HEK293 (cell line): ENCODE data around the gene EID2.

Experiments
- CTCF ChIA-PET: fragments of 350-600 bp; formaldehyde crosslinking; extraction: SDS; loops from one replicate; lab custom pipeline; 2021; ENCODE audit warnings: antibody characterized with exemption; lab: Yijun Ruan, JAX
- POLR2A ChIA-PET: fragments of 300-600 bp; formaldehyde crosslinking; extraction: SDS; loops from one replicate; lab custom pipeline; 2020; ENCODE audit warnings: antibody characterized with exemption, inconsistent platforms; lab: Yijun Ruan, JAX
- H3K27ac ChIP-seq: fragments of 200-500 bp; sonication (Bioruptor generic); 2 replicates; pipeline ENCODE4 v1.5.1; 2014; ENCODE audit warnings: low read depth, low read length, control low read depth, inconsistent platforms; ENCODE audit errors: extremely low read depth
- H3K36me3 ChIP-seq, 2 experiments: fragments of 200-500 bp in 1 of 2; sonication (Bioruptor generic) in 1 of 2; 1 replicate in 1 of 2; 2 replicates in 1 of 2; pipeline ENCODE4 v1.5.1; 2014 to 2017; ENCODE audit warnings: inconsistent platforms in 2 of 2, low read length in 2 of 2; ENCODE audit not compliant: control insufficient read depth in 2 of 2, insufficient read depth in 1 of 2
- H3K4me1 ChIP-seq: fragments of 200-500 bp; sonication (Bioruptor generic); 2 replicates; pipeline ENCODE4 v1.5.1; 2014; ENCODE audit warnings: mild to moderate bottlenecking, low read length, inconsistent platforms; ENCODE audit not compliant: control insufficient read depth, insufficient read depth
- H3K4me3 ChIP-seq: 2 replicates; pipeline ENCODE4 v1.5.1; 2011; ENCODE audit warnings: low read depth, mild to moderate bottlenecking, control low read depth, low read length, moderate library complexity
- H3K9me3 ChIP-seq: fragments of 200-500 bp; sonication (Bioruptor generic); 2 replicates; pipeline ENCODE4 v1.5.1; 2014; ENCODE audit warnings: low read depth, low read length, inconsistent platforms; ENCODE audit not compliant: control insufficient read depth, insufficient read depth
- EGR2 ChIP-seq: fragments of 450-650 bp; formaldehyde crosslinking; IDR thresholded peaks from 2 replicates; pipeline ENCODE4 v1.5.1; 2016; ENCODE audit warnings: low read depth, missing biosample characterization, missing genetic modification characterization
- KLF1 ChIP-seq: fragments of 450-650 bp; formaldehyde crosslinking; IDR thresholded peaks from 2 replicates; pipeline ENCODE4 v1.5.1; 2016; ENCODE audit warnings: missing biosample characterization, missing genetic modification characterization
- KLF9 ChIP-seq: fragments of 450-650 bp; formaldehyde crosslinking; IDR thresholded peaks from 2 replicates; pipeline ENCODE4 v1.5.1; 2016; ENCODE audit warnings: missing biosample characterization, missing genetic modification characterization, low read depth
- ZBTB48 ChIP-seq: fragments of 450-650 bp; formaldehyde crosslinking; IDR thresholded peaks from 2 replicates; pipeline ENCODE4 v1.5.1; 2016; ENCODE audit warnings: missing biosample characterization, missing genetic modification characterization
- ZNF416 ChIP-seq: fragments of 450-650 bp; formaldehyde crosslinking; IDR thresholded peaks from 2 replicates; pipeline ENCODE4 v1.5.1; 2016; ENCODE audit warnings: missing biosample characterization, missing genetic modification characterization
- ZNF426 ChIP-seq: fragments of 450-650 bp; formaldehyde crosslinking; IDR thresholded peaks from 2 replicates; pipeline ENCODE4 v1.5.1; 2017; ENCODE audit warnings: missing biosample characterization, missing genetic modification characterization, mild to moderate bottlenecking, inconsistent platforms, moderate library complexity
- ZSCAN23 ChIP-seq: fragments of 450-650 bp; formaldehyde crosslinking; IDR thresholded peaks from 2 replicates; pipeline ENCODE4 v1.5.1; 2016; ENCODE audit warnings: missing biosample characterization, missing genetic modification characterization
- ZXDB ChIP-seq: fragments of 450-650 bp; formaldehyde crosslinking; IDR thresholded peaks from 2 replicates; pipeline ENCODE4 v1.5.1; 2016; ENCODE audit warnings: missing biosample characterization, missing genetic modification characterization
- TF ChIP-seq, protein P1 (sequence below): fragments of 450-650 bp; formaldehyde crosslinking; IDR thresholded peaks from 2 replicates; pipeline ENCODE4 v1.5.1; 2016; ENCODE audit warnings: missing biosample characterization, missing genetic modification characterization
- TF ChIP-seq, protein P2 (sequence below): fragments of 450-650 bp; formaldehyde crosslinking; IDR thresholded peaks from 2 replicates; pipeline ENCODE4 v1.5.1; 2017; ENCODE audit warnings: missing biosample characterization, missing genetic modification characterization
- TF ChIP-seq, protein P3 (sequence below): fragments of 450-650 bp; formaldehyde crosslinking; IDR thresholded peaks from 2 replicates; pipeline ENCODE4 v1.5.1; 2016; ENCODE audit warnings: missing biosample characterization, missing genetic modification characterization
- TF ChIP-seq, protein P4 (sequence below): fragments of 450-650 bp; formaldehyde crosslinking; IDR thresholded peaks from 2 replicates; pipeline ENCODE4 v1.5.1; 2016; ENCODE audit warnings: missing biosample characterization, missing genetic modification characterization
- TF ChIP-seq, protein P5 (sequence below): fragments of 450-650 bp; IDR thresholded peaks from 2 replicates; pipeline ENCODE4 v1.5.1; 2018; ENCODE audit warnings: missing biosample characterization, mild to moderate bottlenecking, missing genetic modification characterization

The EID2 gene

DNA sequence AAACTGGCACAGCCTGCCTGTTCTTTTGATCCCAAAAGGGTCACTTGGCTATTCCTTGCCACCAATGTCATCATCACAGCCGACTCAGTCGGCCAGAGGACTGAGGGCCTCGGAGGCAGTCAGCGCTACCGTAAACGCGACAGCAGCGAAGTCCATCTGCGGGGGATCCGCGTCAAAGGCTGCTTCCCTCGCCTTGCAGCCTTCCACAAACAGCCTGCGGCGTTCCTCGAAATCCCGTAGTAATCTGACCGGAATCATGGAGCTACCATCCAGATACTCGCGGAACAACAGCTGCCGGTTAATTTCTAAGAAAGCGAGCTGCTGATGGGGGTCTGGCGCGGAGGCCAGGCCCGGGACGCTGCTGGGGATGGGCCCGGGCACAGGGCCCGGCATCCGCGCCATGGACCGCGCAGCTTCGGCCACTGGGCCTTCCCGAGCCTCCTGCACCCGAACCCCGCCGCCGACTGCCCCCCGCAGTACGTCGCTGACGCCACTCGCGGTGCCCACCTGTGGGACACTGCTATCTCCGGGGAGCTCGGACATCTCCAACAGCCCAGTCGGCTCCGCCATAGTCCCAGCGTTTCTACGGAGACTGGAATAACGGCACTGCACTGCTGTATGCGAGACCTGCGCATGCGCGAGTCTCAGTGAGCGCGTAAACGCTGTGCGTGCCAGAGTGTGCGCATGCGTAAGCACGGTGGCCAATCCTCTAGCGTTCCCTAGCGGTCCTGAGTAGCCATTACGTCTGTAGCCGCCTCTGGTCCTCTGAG, 7.5 kb downstream of the EID2 start, which contains the start of gene EID2B (continued):
- TF ChIP-seq, protein P1, sequence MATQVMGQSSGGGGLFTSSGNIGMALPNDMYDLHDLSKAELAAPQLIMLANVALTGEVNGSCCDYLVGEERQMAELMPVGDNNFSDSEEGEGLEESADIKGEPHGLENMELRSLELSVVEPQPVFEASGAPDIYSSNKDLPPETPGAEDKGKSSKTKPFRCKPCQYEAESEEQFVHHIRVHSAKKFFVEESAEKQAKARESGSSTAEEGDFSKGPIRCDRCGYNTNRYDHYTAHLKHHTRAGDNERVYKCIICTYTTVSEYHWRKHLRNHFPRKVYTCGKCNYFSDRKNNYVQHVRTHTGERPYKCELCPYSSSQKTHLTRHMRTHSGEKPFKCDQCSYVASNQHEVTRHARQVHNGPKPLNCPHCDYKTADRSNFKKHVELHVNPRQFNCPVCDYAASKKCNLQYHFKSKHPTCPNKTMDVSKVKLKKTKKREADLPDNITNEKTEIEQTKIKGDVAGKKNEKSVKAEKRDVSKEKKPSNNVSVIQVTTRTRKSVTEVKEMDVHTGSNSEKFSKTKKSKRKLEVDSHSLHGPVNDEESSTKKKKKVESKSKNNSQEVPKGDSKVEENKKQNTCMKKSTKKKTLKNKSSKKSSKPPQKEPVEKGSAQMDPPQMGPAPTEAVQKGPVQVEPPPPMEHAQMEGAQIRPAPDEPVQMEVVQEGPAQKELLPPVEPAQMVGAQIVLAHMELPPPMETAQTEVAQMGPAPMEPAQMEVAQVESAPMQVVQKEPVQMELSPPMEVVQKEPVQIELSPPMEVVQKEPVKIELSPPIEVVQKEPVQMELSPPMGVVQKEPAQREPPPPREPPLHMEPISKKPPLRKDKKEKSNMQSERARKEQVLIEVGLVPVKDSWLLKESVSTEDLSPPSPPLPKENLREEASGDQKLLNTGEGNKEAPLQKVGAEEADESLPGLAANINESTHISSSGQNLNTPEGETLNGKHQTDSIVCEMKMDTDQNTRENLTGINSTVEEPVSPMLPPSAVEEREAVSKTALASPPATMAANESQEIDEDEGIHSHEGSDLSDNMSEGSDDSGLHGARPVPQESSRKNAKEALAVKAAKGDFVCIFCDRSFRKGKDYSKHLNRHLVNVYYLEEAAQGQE (tag by site-specific recombination): peak; percentile 61
- TF ChIP-seq ZNF426 (tag by site-specific recombination) (no peak), EGR2 (tag by site-specific recombination) (no peak), ZXDB (tag by site-specific recombination) (peak; percentile 79), ZSCAN23 (tag by site-specific recombination) (no peak), KLF1 (tag by site-specific recombination) (no peak), KLF9 (peak; percentile 52; the same call in 1 of the 2 replicates), ZNF416 (tag by site-specific recombination) (no peak)

DNA sequence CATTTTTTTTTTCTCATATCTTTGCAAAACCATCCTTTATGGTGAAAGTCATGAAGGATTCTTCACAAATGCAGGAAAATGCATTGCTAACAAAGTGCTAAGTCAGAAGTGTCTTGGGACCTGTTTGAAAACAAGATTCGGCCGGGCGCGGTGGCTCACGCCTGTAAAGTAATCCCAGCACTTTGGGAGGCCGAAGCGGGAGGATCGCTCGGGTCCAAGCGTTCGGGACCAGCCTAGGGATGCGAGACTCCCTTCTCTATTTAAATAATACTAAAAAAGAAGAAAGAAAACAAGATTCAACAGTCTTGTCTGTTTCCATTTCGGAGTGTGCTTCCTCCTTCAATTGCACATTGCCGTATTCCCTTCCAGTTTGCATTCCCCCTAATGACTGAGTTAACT, 8.1 kb downstream of the EID2 start:
- peak overlapping the region; percentile 88 for H3K4me3 ChIP-seq
- no peaks in the 10 kb centered on the region; the same call in none of the 2 replicates for H3K9me3 ChIP-seq
- peaks cover 20% of the 10 kb centered on the region for H3K4me1 ChIP-seq
- peaks cover 0 to 58% of the 10 kb centered on the region in 2 experiments; a peak in 2 of 3 replicates for H3K36me3 ChIP-seq
- ChIA-PET CTCF (interaction anchor here (0.6 to 6.3 kb wide), 30 partner anchors 13 to 1236 kb away, joined by 3 to 174 read pairs (median 9); partner anchors contain the start of genes DLL3, PLEKHG2, RPS16 and TIMM50), POLR2A (interaction anchor here (0.5 to 3.6 kb wide), 13 partner anchors 10 to 141 kb away, joined by 3 to 56 read pairs (median 5); partner anchors contain the start of genes MED29, PAF1, RPS16 and SUPT5H)
- peak overlapping the region; percentile 85 for H3K27ac ChIP-seq
- TF ChIP-seq ZBTB48 (tag by site-specific recombination): no peak
- TF ChIP-seq, protein P2, sequence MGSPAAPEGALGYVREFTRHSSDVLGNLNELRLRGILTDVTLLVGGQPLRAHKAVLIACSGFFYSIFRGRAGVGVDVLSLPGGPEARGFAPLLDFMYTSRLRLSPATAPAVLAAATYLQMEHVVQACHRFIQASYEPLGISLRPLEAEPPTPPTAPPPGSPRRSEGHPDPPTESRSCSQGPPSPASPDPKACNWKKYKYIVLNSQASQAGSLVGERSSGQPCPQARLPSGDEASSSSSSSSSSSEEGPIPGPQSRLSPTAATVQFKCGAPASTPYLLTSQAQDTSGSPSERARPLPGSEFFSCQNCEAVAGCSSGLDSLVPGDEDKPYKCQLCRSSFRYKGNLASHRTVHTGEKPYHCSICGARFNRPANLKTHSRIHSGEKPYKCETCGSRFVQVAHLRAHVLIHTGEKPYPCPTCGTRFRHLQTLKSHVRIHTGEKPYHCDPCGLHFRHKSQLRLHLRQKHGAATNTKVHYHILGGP (tag by site-specific recombination): no peak
- TF ChIP-seq, protein P3, sequence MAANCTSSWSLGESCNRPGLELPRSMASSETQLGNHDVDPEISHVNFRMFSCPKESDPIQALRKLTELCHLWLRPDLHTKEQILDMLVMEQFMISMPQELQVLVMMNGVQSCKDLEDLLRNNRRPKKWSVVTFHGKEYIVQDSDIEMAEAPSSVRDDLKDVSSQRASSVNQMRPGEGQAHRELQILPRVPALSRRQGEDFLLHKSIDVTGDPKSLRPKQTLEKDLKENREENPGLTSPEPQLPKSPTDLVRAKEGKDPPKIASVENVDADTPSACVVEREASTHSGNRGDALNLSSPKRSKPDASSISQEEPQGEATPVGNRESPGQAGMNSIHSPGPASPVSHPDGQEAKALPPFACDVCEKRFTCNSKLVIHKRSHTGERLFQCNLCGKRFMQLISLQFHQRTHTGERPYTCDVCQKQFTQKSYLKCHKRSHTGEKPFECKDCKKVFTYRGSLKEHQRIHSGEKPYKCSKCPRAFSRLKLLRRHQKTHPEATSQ (tag by site-specific recombination): no peak
- TF ChIP-seq, protein P4, sequence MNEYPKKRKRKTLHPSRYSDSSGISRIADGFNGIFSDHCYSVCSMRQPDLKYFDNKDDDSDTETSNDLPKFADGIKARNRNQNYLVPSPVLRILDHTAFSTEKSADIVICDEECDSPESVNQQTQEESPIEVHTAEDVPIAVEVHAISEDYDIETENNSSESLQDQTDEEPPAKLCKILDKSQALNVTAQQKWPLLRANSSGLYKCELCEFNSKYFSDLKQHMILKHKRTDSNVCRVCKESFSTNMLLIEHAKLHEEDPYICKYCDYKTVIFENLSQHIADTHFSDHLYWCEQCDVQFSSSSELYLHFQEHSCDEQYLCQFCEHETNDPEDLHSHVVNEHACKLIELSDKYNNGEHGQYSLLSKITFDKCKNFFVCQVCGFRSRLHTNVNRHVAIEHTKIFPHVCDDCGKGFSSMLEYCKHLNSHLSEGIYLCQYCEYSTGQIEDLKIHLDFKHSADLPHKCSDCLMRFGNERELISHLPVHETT: peak; percentile 61; the same call in 1 of the 2 replicates
- TF ChIP-seq, protein P5, sequence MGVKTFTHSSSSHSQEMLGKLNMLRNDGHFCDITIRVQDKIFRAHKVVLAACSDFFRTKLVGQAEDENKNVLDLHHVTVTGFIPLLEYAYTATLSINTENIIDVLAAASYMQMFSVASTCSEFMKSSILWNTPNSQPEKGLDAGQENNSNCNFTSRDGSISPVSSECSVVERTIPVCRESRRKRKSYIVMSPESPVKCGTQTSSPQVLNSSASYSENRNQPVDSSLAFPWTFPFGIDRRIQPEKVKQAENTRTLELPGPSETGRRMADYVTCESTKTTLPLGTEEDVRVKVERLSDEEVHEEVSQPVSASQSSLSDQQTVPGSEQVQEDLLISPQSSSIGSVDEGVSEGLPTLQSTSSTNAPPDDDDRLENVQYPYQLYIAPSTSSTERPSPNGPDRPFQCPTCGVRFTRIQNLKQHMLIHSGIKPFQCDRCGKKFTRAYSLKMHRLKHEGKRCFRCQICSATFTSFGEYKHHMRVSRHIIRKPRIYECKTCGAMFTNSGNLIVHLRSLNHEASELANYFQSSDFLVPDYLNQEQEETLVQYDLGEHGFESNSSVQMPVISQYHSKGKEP: no peak
